Lower leg skin (tissue), 4 donors: Measurements from ENCODE around the gene MRPL39. TPM values are rescaled to one million over a fixed set of nuclear protein-coding genes. Genes with fewer than 3 reads are reported as not detected.

ENCODE experiments used
- DNase-seq, 2 donors: peaks; one replicate each; pipeline ENCODE4 v3.0.0-alpha.2; 2019; ENCODE audit warnings: low spot score in 2 of 2
- H3K4me3 ChIP-seq: fragments of 200-600 bp; sonication (generic); 2 replicates; pipeline ENCODE4 v1.5.1; 2017; ENCODE audit warnings: mild to moderate bottlenecking, low read depth; ENCODE audit not compliant: poor library complexity, severe bottlenecking
- POLR2A ChIP-seq, 2 donors: fragments of 450-650 bp; IDR thresholded peaks; one replicate each; pipeline ENCODE4 v1.6.1; 2016 to 2017; ENCODE audit warnings: antibody characterized with exemption in 2 of 2, mild to moderate bottlenecking in 1 of 2, moderate library complexity in 1 of 2
- WGBS, 2 donors: methylation state at CpG; one replicate each; pipeline ENCODE4 v1.1.5; 2018; 5-methylcytosine and 5-hydroxymethylcytosine counted together
- intact Hi-C: fragments of 100-400 bp; cut with DNase I; formaldehyde crosslinking; loops from one replicate; pipeline ENCODE4 v1.15.0; 2023; ENCODE audit warnings: low total_unique reads
- total RNA-seq, 4 donors: library from RNA; depleted of rRNA; stranded (reverse); fragments of >200 nt; gene quantifications; one replicate each; pipeline ENCODE4 v1.1.0, GENCODE V29; 2016
- TF ChIP-seq, protein P1 (sequence below), 3 donors: fragments of 450-650 bp; IDR thresholded peaks; one replicate each; pipeline ENCODE4 v1.5.1; 2016; ENCODE audit warnings: antibody characterized with exemption in 3 of 3, mild to moderate bottlenecking in 3 of 3, moderate library complexity in 2 of 3

Gene MRPL39
- total RNA-seq, 4 donors from 2014 or later, result 18.0 to 26.5 (median 21.4) TPM

DNA sequence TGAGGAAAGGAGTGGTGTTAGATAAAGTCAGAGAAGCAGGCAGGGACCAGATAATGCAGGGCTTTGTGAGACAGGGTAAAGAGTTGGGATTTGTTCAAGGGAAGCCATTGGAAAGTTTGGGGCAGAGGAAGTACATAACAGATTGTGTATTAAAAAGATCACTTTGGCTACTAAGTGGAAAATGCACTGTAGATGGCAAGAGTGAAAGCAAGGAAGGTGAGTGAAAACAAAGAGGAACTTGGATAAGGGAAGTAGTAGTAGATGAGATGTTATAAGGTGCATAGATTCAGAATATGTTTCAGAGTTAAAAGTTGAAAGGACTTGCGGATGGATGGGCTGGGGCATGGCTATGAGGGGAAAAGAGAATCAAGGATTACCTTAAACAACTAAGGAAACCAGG lies 17.4 kb downstream of the MRPL39 start:
- H3K4me3 ChIP-seq, result no peak overlapping the region
- TF ChIP-seq, protein P1, sequence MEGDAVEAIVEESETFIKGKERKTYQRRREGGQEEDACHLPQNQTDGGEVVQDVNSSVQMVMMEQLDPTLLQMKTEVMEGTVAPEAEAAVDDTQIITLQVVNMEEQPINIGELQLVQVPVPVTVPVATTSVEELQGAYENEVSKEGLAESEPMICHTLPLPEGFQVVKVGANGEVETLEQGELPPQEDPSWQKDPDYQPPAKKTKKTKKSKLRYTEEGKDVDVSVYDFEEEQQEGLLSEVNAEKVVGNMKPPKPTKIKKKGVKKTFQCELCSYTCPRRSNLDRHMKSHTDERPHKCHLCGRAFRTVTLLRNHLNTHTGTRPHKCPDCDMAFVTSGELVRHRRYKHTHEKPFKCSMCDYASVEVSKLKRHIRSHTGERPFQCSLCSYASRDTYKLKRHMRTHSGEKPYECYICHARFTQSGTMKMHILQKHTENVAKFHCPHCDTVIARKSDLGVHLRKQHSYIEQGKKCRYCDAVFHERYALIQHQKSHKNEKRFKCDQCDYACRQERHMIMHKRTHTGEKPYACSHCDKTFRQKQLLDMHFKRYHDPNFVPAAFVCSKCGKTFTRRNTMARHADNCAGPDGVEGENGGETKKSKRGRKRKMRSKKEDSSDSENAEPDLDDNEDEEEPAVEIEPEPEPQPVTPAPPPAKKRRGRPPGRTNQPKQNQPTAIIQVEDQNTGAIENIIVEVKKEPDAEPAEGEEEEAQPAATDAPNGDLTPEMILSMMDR (IDR thresholded peaks at IDR 0.05), result no peak
- TF ChIP-seq POLR2A (IDR thresholded peaks at IDR 0.05), result no peak
- intact Hi-C loops, result no loop called here
- no peak for DNase-seq
- WGBS, 2 donors, result 95 to 96% methylated on average over 1 of the region's 1 CpG

DNA sequence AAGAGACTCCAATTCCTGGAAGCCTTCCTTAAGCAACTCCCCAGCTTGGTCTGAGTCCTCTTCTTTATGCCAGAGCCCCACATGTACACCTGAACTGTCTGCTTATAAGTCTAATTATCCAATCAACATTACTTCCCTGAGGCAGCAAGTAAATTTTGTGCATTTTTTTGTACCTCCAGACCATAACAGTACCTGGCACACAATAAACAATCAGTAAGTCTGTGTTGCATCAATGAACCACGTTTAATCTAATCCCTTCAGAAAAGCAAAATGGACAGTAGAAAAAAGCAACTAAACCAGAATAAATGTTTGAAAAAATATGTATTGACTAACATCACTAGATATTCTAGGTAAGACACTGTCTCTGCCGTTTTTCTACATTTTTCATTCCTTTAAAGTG lies 20.5 kb downstream of the MRPL39 start:
- 71 to 78% methylated on average over 2 of the region's 2 CpGs for WGBS, 2 donors
- intact Hi-C loops, result no loop called here
- H3K4me3 ChIP-seq, result no peak overlapping the region
- TF ChIP-seq, protein P1 (IDR thresholded peaks at IDR 0.05), result no peak
- TF ChIP-seq POLR2A (IDR thresholded peaks at IDR 0.05), result no peak
- no peak for DNase-seq

DNA sequence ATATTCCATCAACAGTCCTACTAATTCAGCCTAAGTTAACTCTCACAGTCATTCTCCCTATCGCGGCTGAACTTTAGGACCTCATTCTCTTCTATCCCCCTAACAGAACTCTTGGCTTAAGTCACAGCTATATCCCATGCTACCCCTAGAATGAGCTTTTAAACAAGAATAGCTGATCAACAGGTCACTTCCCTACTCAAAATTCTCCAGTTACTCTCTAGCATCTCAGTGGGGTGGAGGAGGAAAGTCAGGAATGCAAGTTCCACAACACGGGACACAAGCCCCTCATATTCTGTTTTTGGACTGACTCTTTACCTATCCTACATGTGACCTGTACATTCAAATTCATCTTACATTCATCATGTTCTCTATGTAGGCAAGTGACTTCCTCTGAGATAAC lies 21.0 kb downstream of the MRPL39 start:
- TF ChIP-seq, protein P1 (IDR thresholded peaks at IDR 0.05), result no peak
- no peak for TF ChIP-seq POLR2A (IDR thresholded peaks at IDR 0.05)
- no peak overlapping the region for H3K4me3 ChIP-seq
- no peak for DNase-seq
- intact Hi-C loops, result no loop called here
- 94 to 95% methylated on average over 3 of the region's 3 CpGs for WGBS, 2 donors

DNA sequence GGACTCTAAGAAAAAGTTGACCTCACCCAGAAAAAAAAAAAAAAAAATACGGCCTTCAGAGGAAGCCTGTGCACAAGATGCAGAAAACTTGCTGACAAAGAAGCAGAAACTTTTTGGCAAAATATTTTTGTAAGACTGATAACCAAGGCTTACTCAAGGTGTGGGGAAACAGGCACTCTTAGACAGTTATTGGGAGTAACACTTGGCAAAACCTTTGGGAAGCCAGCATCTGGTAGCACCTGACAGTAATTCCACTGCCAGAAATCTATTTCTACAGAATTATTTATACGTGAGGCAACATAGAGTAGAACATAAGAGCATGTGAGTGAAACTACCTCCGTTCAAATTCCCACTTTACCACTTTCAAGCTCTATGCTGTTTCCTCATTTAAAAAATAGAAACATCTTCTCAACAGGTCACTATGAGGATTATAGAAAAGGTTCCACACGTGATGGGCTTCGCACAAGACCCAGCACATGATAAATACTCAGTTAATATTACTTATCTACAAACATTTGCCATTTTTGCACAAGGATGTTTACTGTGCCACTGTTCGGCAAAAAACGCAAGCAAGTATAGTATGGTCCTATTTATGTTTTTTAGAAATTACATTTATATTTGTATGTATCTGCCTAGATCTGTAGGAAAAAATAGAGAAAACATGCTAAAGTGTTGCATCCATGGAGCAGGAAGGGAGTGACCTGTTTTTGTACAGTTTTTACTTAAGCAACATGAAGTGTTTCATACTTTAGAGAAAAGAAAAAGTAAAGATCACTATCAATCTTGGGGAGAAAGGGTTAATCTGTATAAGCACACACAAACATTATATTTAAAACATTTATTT lies 22.2 kb downstream of the MRPL39 start:
- TF ChIP-seq POLR2A (IDR thresholded peaks at IDR 0.05), result no peak
- TF ChIP-seq, protein P1 (IDR thresholded peaks at IDR 0.05), result no peak
- intact Hi-C loops, result no loop called here
- DNase-seq, result no peak
- WGBS, 2 donors, result 90 to 91% methylated on average over 7 of the region's 7 CpGs
- H3K4me3 ChIP-seq, result no peak overlapping the region

DNA sequence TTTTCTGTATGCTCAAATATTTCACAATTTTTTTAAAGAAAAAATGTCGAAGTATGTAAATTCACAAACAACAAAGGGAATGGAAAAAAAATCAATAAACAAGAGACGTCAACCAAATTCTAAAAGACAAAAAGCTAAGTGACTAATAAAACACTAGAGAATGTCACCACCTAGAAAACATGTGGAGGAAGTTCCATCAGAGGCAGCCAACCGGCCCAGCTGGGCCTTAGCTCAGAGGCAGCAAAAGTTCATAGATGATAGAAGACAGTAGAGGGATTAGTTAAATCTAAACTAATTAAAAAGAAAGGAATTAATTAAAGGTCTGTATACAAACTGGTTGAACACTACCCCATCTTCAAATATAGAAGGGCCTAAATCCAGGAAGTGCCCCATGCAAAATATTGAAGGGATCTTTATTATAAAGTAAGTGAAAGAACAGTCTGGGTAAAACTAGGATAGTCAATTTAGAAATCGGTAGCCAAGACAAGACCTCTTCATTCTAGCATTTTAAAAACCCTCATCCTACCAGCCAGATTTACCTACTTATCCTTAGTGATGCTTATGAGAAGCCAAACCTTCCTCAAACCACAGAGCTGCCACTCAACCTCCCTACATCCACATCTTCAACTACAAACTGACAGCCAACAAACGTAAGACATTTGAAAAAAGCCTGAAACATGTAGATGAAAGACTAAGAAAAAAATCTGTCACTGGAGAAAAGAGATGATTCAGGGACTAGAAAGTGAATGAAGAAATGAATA lies 23.7 kb downstream of the MRPL39 start:
- DNase-seq, result no peak
- WGBS, 2 donors, result 68 to 78% methylated on average over 5 of the region's 5 CpGs
- H3K4me3 ChIP-seq, result no peak overlapping the region
- intact Hi-C loops, result no loop called here
- TF ChIP-seq POLR2A (IDR thresholded peaks at IDR 0.05), result no peak
- TF ChIP-seq, protein P1 (IDR thresholded peaks at IDR 0.05), result no peak
